ENCODE results near the gene MCM10.
"Not testable (repeated sequence)": the region's sequence is repeated elsewhere in the genome, so short reads cannot be mapped to it uniquely, and the experiment has no call there.

The MCM10 gene

GRCh38 chr10:13160934-13161856 lies at the start of gene MCM10:
Gene MCM10 (plus strand): TSS chr10:13161558. CDS start chr10:13164203, 2,645 bp downstream.
- DNase-seq (ENCODE audit: low read depth in 2 of 3, low spot score in 2 of 3), result peak; percentile 87 to 95 (median 93)

GRCh38 chr10:13113544-13113943 lies 47.8 kb upstream of the MCM10 start:
- no peak for DNase-seq (ENCODE audit: low read depth in 2 of 3, low spot score in 2 of 3)

GRCh38 chr10:13115832-13116803 lies 45.2 kb upstream of the MCM10 start:
- no peak for DNase-seq (ENCODE audit: low read depth in 2 of 3, low spot score in 2 of 3)

- DNase-seq (ENCODE audit: low read depth in 2 of 3, low spot score in 2 of 3), result no peak
Observed at GRCh38 chr10:13117841-13118783, 43.2 kb upstream of the MCM10 start.

GRCh38 chr10:13118784-13119410 lies 42.5 kb upstream of the MCM10 start:
- DNase-seq (ENCODE audit: low read depth in 2 of 3, low spot score in 2 of 3), result no peak

GRCh38 chr10:13120786-13121499 lies 40.4 kb upstream of the MCM10 start:
- no peak for DNase-seq (ENCODE audit: low read depth in 2 of 3, low spot score in 2 of 3)

GRCh38 chr10:13121500-13121854 lies 39.9 kb upstream of the MCM10 start:
- no peak for DNase-seq (ENCODE audit: low read depth in 2 of 3, low spot score in 2 of 3)

- DNase-seq (ENCODE audit: low read depth in 2 of 3, low spot score in 2 of 3), result no peak
Observed at GRCh38 chr10:13136651-13137050, 24.7 kb upstream of the MCM10 start.

GRCh38 chr10:13139150-13139549 lies 22.2 kb upstream of the MCM10 start:
- no peak for DNase-seq (ENCODE audit: low read depth in 2 of 3, low spot score in 2 of 3)

GRCh38 chr10:13139676-13140075 lies 21.7 kb upstream of the MCM10 start:
- DNase-seq (ENCODE audit: low read depth in 2 of 3, low spot score in 2 of 3), result no peak

- no peak for DNase-seq (ENCODE audit: low read depth in 2 of 3, low spot score in 2 of 3)
Observed at GRCh38 chr10:13140627-13141190, 20.6 kb upstream of the MCM10 start.

GRCh38 chr10:13143766-13144165 lies 17.6 kb upstream of the MCM10 start:
- no peak for DNase-seq (ENCODE audit: low read depth in 2 of 3, low spot score in 2 of 3)

GRCh38 chr10:13144814-13145213 lies 16.5 kb upstream of the MCM10 start:
- DNase-seq (ENCODE audit: low read depth in 2 of 3, low spot score in 2 of 3), result no peak

GRCh38 chr10:13146379-13146778 lies 15.0 kb upstream of the MCM10 start:
- DNase-seq (ENCODE audit: low read depth in 2 of 3, low spot score in 2 of 3), result no peak

- DNase-seq (ENCODE audit: low read depth in 2 of 3, low spot score in 2 of 3), result no peak
Observed at GRCh38 chr10:13147161-13147560, 14.2 kb upstream of the MCM10 start.

GRCh38 chr10:13152296-13152695 lies 9.1 kb upstream of the MCM10 start:
- no peak for DNase-seq (ENCODE audit: low read depth in 2 of 3, low spot score in 2 of 3)

- not testable (repeated sequence) for DNase-seq (ENCODE audit: low read depth in 2 of 3, low spot score in 2 of 3)
Observed at GRCh38 chr10:13155860-13156259, 5.5 kb upstream of the MCM10 start.

- peak in 1 of 3 experiments; percentile 5 for DNase-seq (ENCODE audit: low read depth in 2 of 3, low spot score in 2 of 3)
Observed at GRCh38 chr10:13158401-13158800, 3.0 kb upstream of the MCM10 start.

GRCh38 chr10:13161857-13162271 lies 506 bp downstream of the MCM10 start:
- DNase-seq (ENCODE audit: low read depth in 2 of 3, low spot score in 2 of 3), result no peak
